GM18519 (cell line): Measurements from ENCODE around the gene TMEM260.
"Not testable (repeated sequence)": the region's sequence is repeated elsewhere in the genome, so short reads cannot be mapped to it uniquely, and the experiment has no call there.

ENCODE experiments used
- ATAC-seq: cut with Tn5 transposase; IDR thresholded peaks from one replicate; pipeline ENCODE4 v1.9.1; 2021; ENCODE audit warnings: mild to moderate bottlenecking, moderate library complexity; ENCODE audit not compliant: unreplicated experiment, low FRiP score

The TMEM260 gene

DNA sequence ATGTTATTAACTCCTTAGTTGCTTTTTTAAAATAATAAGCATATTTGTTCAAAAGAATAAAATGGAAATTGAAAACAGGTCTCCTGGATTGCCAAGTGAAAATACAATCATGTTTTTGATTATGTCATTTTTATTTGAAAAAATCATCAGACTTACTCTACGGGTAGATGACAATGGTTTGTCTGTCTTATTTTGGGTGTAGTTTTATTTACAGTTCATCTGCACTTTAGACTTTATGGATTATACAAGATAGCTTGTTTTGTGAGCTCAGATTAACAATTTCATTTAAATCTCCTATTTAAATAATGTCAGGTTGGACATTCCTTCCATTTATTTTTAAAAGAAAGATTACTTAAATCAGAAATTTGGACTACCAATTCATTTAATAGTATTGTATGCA lies 14.8 kb downstream of the TMEM260 start:
- ATAC-seq: no peak

DNA sequence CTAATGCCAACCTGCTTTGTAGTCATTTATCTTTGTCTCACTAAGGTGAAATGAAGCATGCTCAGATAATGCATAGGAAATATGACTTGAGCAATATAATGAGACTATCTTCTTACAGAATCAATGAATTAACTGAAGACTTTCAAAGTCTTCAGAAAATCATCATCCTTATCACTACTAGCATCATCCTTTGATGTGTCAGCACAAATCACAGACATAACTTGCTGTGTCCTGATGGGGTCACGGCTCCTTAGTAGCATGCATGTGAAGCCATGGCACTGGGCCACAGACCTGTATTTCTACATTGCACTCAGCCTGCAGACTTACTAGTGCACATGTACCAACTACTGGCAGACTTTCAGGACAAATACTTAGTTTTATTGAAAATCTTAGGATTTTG lies 18.9 kb downstream of the TMEM260 start:
- no peak for ATAC-seq

DNA sequence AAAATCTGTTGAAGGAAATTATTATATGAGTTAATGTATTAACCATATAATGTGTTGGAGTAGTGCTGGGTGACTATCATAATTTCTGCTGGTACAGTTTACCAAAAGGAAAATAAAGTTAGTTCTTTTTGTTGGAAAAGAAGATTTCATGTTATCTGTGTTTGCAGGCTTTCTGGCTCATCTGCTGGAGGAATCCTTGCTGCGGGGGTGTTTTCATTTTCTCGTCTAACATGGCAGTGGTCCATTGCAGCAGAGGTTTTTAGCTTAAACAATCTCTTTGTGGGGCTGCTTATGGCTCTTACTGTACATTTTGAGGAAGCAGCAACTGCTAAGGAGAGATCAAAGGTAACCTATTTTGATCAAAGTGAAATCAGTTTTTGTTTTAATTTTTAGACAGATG lies 24.1 kb downstream of the TMEM260 start:
- no peak for ATAC-seq

DNA sequence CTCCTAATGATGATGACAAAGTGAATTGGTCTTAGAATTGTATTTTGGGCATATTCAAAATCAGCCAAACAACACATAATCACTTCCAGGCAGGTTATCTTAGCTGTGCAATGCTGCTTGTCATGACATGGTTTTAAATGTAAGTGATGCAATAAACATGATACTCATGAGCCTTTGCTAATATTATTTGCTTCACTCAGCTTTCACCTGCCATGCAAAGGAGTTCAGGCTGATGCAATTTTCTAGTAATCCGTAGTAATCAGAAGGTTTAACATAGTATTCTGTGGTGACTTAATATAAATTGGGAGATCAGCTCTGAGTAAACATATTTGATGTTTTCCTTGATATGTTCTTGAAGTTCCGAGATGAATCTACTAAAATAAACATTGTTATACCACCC lies 29.1 kb downstream of the TMEM260 start:
- ATAC-seq: no peak

DNA sequence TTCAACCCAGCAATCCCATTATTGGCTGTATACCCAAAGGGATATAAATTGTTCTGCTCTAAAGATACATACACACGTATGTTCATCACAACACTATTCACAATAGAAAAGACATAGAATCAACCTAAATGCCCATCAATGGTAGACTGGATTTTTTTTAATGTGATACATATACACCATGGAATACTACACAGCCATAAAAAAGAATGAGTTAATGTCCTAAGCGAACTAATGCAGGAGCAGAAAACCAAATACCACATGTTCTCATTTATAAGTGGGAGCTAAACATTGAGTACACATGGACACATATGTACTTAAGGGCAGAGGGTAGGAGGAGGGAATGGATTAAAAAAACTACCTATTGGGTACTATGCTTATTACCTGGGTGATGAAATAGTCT lies 32.1 kb downstream of the TMEM260 start:
- not testable (repeated sequence) for ATAC-seq

DNA sequence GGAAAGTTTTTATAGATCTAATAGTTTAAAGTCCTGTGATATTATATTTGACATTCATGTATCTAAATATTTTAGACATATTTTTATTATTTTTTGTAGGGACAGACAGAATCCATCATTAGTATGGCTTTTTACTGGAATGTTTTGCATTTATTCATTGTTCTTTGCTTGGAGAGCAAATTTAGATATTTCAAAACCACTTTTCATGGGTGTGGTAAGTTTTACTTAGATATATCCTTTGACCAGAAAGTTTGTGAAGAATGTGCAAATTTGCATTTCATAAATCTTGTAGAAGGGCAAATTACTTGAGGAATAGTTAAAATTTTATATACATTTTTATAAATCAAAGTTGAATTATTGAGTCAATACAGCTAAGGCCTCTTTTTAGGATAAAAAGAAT lies 37.5 kb downstream of the TMEM260 start:
- ATAC-seq: no peak

DNA sequence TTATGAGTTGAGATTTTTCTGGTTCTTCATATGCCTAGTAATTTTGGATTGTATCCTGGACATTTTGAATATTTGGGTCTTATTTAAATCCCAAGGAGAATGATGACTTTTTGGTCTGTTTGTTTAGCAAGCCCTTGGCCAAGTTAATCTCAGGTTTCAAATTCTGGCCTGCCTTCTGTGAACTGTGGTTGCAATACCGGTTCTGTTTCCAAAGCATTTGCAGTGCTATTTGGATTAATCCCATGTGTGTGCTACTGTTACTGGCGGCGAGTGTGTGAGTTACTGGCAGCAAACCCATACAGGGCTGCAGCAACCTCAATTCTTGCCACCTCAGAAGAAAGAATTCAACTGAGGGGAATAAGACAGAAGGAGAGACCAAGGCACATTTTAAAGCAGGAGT lies 51.1 kb downstream of the TMEM260 start:
- ATAC-seq: no peak

DNA sequence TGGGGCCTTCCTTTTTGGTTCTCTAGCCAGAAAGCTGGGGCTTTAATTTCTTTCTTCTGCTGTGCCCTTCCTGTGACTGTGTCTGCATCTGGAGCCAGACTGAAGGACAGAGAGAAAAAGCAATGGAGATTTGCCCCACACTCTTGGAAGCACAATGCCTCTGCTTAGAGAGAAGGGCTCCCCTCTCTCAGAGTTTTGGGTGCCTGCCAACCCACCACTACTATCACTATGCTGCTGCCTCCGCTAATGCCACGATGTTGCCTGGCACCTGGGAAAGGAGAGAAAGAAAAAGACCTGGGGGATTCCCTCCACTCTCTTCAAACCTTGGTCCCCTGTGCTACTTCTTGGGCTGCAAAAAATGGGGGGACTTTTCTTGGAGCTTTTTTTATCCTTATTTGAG lies 52.6 kb downstream of the TMEM260 start:
- ATAC-seq: no peak

DNA sequence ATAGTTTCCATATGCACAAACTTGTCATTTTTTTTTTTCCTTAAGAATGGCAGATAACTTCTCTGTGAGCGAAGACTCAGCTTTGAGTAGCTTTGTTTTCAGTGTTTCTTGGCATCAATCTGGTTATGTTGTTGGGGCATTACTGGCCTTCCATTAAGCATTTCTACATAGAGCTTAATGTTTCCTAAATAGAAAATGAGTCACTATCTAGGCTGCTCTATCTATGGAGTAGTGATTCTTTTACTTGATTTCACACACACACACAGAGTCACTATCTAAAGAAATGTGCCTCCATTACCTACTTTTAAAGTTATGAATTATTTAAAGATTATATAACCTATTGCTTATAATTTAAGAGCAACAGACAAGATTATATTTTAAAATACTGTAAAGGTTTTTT lies 53.9 kb downstream of the TMEM260 start:
- ATAC-seq: no peak

DNA sequence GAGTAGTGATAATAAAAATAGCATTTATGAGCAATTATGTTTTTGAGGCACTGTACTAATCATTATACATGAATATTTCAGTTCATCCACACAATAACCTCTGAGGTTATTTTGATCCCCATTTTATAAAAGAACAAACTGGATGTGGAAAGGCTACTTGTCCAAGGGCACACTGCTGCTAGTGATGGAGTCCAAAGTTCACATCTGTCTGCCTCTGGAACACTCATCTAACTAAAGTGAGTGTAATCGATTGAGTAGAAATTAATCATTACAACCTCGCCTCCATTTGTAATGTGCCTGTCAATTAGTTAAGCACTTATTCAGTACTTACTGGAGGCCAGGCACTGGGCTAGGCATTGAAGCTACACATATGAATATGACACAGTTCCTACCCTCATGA lies 55.4 kb downstream of the TMEM260 start:
- no peak for ATAC-seq

DNA sequence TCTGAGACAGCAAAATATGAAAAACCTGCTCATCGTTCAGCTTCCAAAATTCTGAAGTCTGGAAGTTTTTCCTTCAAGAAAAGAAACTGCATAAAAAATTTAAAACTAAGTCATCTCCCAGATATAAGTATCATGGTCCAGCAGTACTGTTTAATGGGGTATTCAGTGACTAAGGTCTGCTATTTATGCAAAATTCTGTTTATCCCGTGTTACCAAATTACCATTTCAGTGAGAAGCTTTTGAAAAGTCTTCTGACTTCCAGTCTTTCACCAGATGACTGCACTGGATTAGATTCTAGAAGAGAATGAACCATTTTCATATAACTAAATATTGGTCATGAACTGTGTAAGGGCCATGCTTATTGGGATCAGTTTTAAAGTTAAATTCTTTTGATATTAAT lies 67.9 kb downstream of the TMEM260 start:
- no peak for ATAC-seq

DNA sequence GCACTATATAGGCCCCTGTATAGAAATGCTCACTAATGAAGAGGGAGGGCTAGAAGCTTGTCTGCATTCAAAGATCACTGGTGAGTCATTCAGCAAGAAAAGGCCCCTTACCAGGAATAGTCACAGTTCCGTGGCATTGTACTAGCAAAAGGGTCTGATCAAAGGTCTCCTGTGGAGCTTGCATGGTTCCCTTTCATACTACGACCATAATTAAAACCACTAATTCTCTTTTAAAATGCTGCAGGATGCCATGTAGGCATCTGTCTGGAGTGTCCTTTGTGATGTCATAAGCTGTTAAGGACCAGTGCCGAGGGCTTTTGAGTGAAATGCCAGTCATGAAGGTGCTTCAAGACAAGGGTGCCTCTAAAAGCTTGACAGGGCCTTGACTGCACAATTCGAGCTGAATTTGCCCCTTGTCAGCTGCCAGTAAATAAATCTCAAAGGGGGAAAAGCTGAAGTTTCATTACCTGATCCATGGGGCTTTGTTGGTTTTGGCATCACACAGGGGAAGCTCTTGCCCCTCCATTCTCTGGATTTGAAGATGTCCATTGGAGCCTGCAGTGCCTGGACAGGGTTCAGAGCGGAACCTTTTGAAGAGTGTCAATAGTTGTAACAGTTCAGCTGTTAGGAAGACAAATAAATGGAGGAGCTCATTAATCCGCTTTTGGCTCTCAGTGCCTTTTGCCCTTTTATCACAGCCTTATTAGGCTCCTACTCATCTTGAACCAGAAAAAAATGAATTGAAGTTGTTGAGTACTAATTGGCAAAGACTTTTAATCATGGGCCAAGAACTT lies 69.1 kb downstream of the TMEM260 start:
- no peak for ATAC-seq

DNA sequence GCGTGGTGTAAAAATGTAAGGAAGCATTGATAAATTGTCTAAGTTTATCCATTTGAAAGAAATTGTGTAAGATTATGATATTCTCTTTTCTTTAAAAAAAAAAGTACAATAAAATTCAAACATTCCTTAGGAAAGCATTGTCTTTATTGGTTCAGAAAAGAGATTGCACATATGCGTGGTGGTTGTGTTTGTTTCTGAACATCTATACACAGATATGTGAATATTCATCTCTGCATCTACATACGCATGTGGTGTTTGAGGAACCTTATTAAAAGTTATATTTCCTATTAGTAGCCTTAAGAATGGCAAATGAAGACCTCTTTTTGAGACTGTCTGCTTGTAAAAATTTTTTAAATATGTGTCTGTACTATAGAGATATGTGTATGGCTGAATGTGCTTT lies 69.8 kb downstream of the TMEM260 start:
- no peak for ATAC-seq

DNA sequence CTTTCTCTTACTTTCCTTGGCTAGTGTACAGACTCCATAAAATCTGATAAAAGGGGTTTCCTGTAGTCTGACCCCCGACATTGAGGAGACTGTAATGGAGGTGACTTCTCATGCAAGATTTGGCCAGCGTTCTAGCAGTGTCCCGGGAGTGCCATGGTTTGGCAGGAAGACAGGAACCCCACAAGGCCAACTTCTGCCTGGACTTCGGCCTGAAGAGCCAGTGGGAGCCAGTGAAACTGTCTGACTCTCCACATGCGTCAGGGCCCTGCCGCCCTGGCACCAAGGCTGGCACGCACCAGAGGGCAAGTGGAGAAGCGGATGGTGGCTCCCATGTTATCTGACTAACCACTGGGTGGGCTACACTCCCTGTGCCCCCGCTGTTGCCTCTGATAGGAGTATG lies 70.5 kb downstream of the TMEM260 start:
- ATAC-seq: no peak

DNA sequence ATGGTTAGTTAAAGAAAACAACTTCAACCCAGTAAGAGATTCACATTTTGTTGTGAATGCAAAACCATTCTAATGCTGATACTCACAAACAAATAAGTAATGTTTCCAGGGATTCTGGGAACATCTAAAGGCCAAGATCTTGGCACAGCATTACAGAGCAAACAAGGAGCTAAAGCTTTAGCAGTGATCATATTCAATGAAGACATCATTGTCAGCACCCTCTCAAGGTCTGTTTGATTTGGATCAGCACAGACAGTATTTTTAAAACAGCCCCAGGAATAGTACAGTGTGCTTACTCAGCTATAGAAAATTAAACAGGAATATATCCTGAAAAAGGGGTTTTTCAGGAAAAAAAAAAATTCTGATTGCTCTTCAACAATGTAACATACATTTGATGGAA lies 71.4 kb downstream of the TMEM260 start:
- no peak for ATAC-seq

DNA sequence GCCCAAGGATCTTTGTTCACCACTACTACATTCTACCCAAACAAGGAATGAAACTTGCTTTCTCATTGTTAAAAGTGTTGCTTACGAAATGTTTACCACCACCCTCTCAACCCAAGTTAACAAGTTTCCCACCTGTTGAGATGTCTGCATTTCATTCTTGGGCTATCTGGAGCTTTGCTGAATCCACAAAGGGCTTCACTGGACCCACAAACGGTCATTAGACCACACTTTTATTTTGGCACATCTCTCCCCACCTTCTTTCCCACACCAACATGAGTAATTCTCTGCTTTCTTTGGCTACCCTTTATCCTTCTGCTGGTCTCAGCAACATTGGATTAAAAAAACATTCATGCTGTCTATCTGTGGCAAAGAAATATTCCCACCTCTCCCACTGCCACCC lies 78.0 kb downstream of the TMEM260 start:
- no peak for ATAC-seq

DNA sequence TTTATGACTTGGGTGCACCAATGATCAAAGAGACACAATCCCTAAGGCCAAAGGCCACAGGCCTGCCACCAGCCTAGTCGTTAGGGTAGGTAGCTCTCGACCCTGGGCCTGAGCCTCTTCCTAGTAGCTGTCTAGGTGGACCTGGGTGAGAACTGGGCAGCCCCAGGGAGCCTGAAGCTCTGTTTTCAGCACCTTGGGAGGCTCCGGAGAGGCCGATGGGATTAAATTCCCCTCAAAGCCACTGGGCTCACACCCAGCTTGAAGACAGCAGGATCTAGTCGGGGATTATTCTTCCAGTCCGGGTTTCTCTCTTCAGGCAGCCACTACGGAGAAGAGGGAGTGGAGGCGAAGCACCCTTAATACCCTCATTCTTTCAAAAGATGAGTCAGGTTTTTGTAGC lies 79.8 kb downstream of the TMEM260 start:
- no peak for ATAC-seq

DNA sequence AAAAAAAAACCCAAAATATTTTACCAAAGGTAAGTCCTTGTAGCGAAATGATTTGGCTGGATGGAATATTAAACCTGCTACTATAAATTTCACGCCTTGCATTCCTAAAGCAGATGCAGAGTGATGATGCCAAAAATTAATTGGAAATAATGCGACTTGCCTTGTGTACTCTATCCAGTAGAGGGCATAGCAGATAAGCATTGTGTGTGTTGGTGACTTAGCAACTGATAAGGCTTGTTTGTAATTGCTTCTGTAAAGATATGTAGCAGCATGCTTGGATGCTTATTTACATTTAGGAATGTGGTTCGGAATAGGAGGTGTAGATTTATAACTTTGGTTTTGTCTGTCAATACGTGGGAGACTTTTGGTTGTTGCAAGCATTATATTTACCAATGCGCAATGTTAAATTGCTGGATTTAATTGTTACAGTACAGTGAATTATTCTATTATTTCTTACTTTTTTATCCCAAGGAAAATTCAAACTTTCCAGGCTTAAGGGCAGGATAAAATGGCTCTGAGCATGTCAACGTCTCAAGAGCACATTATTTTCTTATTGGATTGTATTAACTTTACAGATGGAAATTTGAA lies 80.5 kb downstream of the TMEM260 start:
- ATAC-seq: no peak

DNA sequence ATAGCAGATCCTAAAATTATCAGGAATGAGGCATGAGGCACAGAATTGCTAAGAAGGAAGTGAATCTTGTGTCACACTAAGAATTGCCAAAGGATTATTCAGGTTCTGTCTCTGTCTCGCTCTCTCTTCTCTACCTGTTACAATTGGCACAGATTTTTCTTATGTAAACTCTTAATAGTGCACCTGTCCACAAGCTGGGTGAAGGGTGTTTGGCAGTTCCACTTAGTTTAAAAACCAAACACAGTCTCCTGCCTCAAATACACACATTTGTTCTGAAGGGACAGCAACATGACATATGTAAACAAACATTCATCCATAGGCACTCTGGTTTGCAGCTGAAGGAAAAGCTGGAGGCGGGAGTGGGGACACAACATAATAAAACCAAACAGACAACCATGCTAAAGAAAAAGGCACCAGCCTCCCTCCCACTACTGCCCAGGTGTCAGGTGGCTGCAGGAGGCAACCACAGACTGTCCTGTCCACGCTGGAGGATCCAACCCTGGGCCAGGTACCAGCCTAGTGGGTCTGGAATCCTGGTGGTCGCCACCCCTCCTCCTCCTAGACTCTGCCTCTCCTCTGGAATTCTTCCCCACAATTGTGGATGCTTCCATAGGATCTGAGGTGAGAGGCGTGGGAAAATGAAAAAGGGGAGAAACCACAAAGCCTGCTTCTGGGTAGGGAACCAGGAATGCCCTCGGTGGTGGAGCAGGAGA lies 81.2 kb downstream of the TMEM260 start:
- ATAC-seq: no peak

DNA sequence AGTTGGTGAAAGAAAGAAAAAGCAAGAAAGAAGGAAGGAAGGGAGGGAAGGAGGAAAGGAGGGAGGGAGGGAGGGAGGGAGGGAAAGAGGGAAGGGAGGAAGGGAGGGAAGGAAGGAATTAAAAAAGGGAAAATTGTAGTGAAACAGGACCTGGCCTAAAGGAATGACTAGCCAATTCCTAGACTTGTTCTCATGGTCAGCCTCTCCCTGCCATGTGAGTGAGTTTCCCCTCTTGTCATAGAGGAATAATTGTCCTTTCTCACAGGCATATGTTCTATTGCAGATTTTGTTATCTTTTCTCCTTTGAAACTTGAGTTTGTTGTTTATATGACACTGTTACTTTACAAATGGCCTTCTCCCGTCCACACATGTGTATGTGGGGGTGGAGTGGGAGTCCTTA lies 81.9 kb downstream of the TMEM260 start:
- ATAC-seq: no peak

DNA sequence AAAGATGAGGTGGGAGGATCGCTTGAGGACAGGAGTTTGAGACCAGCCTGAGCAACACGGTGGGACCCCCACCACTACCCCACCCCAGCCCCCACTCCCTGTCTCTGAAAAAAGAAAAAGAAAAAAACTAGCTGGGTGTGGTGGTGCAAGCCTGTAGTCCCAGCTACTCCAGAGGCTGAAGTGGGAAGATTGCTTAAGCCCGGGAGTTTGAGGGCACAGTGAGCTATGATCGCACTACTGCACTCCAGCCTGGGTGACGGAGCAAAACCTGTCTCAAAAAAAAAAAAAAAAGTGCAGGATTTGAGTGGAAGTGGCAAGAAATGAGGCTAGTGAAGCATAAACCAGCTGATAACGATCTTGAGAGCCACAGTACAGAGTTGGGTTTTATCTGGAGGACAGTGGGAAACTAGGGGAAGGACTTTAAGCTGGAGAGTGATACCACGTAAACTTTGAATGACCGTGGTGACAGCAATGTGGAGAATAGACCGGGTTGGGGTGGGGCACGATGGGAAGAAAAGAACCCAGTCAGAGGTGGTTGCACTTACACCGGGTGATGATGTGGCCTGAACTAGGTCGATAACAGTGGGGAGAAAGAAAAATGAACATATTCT lies 85.3 kb downstream of the TMEM260 start:
- ATAC-seq: no peak
